ENCODE results near the gene LSR.
"Not testable (repeated sequence)": the region's sequence is repeated elsewhere in the genome, so short reads cannot be mapped to it uniquely, and the experiment has no call there.

Gene LSR

GRCh38 chr19:35286101-35286500, 37.3 kb downstream of the LSR start:
- not testable (repeated sequence) for DNase-seq (ENCODE audit: low read depth in 2 of 2)

- no peak for DNase-seq (ENCODE audit: low read depth in 2 of 2)
Observed at GRCh38 chr19:35287713-35288112, 38.9 kb downstream of the LSR start.

- no peak for DNase-seq (ENCODE audit: low read depth in 2 of 2)
Observed at GRCh38 chr19:35288331-35288730, 39.5 kb downstream of the LSR start.

GRCh38 chr19:35288906-35289305, 40.1 kb downstream of the LSR start:
- DNase-seq (ENCODE audit: low read depth in 2 of 2), result no peak

- no peak for DNase-seq (ENCODE audit: low read depth in 2 of 2)
Observed at GRCh38 chr19:35290381-35291127, 41.8 kb downstream of the LSR start.

- no peak for DNase-seq (ENCODE audit: low read depth in 2 of 2)
Observed at GRCh38 chr19:35291259-35291658, 42.5 kb downstream of the LSR start.

- DNase-seq (ENCODE audit: low read depth in 2 of 2), result no peak
Observed at GRCh38 chr19:35291916-35292315, 43.1 kb downstream of the LSR start, which contains the start of gene MAG. MAG (plus strand) TSS chr19:35292161; CDS start chr19:35295409, 3,248 bp downstream.

GRCh38 chr19:35292421-35293362, 43.9 kb downstream of the LSR start:
- DNase-seq (ENCODE audit: low read depth in 2 of 2), result no peak

GRCh38 chr19:35293363-35293739, 44.5 kb downstream of the LSR start:
- no peak for DNase-seq (ENCODE audit: low read depth in 2 of 2)

- DNase-seq (ENCODE audit: low read depth in 2 of 2), result no peak
Observed at GRCh38 chr19:35293808-35294207, 45.0 kb downstream of the LSR start.

GRCh38 chr19:35294328-35294727, 45.5 kb downstream of the LSR start:
- DNase-seq (ENCODE audit: low read depth in 2 of 2), result no peak

GRCh38 chr19:35294859-35295791, 46.3 kb downstream of the LSR start:
- no peak for DNase-seq (ENCODE audit: low read depth in 2 of 2)

- no peak for DNase-seq (ENCODE audit: low read depth in 2 of 2)
Observed at GRCh38 chr19:35295792-35296462, 47.1 kb downstream of the LSR start.

- DNase-seq (ENCODE audit: low read depth in 2 of 2), result no peak
Observed at GRCh38 chr19:35296644-35297514, 48.1 kb downstream of the LSR start.

- DNase-seq (ENCODE audit: low read depth in 2 of 2), result no peak
Observed at GRCh38 chr19:35297515-35297848, 48.7 kb downstream of the LSR start.

GRCh38 chr19:35297922-35298321, 49.1 kb downstream of the LSR start:
- no peak for DNase-seq (ENCODE audit: low read depth in 2 of 2)

- DNase-seq (ENCODE audit: low read depth in 2 of 2), result no peak
Observed at GRCh38 chr19:35298561-35298972, 49.8 kb downstream of the LSR start.

GRCh38 chr19:35299523-35300338, 50.9 kb downstream of the LSR start:
- no peak for DNase-seq (ENCODE audit: low read depth in 2 of 2)

GRCh38 chr19:35300339-35300649, 51.5 kb downstream of the LSR start:
- no peak for DNase-seq (ENCODE audit: low read depth in 2 of 2)

- DNase-seq (ENCODE audit: low read depth in 2 of 2), result no peak
Observed at GRCh38 chr19:35301961-35302360, 53.2 kb downstream of the LSR start.

Measured in stimulated activated CD8-positive, alpha-beta memory T cell treated with anti-CD3 and anti-CD28 coated beads, Interleukin-7, amount 100 ng/mL, for 1 hour (primary cell).